ENCODE data around the gene SCNN1B. TPM values are rescaled to one million over a fixed set of nuclear protein-coding genes. Genes with fewer than 3 reads are reported as not detected.

The SCNN1B gene
- total RNA-seq, 4 donors from 2014 or later, result 0.31 to 4.7 (median 2.6) TPM

DNA sequence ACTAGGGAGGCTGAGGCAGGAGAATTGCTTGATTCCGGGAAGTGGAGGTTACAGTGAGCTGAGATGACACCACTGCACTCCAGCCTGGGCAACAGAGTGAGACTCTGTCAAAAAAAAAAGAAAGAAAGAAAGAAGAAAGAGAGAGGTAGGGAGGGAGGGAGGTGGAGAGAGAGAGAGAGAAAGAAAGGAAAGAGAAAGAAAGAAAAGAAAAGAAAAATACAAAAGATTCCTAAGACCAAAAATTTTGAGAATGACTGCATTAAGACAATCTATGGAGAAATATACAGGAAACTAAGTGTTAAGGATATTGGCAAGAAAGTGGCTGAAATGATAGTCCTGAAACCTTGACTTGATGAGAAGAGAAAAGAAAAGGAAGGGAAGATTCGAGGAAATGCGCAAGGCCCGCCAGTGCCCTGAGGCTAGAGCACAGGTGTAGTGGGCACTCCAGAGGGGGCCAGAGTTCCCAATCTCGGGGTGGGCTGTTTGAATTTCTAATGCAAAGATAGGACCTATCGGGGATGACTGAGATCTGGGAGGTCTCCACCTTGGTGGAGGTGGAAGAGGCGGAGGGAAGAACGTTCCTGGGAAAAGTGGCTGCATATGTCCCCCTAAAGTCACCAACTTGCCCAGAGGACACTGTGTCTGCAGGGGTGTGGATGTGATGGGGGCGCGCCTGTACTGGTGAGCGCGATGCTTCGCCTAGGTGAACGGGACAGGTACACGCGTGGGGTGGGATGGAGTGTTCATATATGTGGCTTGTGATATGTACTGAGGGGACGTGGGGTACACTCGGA, 654 bp upstream of the SCNN1B start:
- no peaks in the 10 kb centered on the region for H3K36me3 ChIP-seq
- no peak overlapping the region for H3K27ac ChIP-seq
- H3K4me1 ChIP-seq, result peaks cover 0 to 12% (median 0%) of the 10 kb centered on the region in 3 donors
- WGBS, 2 donors (ENCODE audit: low coverage in 1 of 2), result 16 to 17% methylated on average over 4 to 16 of the region's 18 CpGs
- ATAC-seq, result no peak
- no peak for TF ChIP-seq POLR2AphosphoS5 (IDR thresholded peaks at IDR 0.05)
- TF ChIP-seq, protein P1, sequence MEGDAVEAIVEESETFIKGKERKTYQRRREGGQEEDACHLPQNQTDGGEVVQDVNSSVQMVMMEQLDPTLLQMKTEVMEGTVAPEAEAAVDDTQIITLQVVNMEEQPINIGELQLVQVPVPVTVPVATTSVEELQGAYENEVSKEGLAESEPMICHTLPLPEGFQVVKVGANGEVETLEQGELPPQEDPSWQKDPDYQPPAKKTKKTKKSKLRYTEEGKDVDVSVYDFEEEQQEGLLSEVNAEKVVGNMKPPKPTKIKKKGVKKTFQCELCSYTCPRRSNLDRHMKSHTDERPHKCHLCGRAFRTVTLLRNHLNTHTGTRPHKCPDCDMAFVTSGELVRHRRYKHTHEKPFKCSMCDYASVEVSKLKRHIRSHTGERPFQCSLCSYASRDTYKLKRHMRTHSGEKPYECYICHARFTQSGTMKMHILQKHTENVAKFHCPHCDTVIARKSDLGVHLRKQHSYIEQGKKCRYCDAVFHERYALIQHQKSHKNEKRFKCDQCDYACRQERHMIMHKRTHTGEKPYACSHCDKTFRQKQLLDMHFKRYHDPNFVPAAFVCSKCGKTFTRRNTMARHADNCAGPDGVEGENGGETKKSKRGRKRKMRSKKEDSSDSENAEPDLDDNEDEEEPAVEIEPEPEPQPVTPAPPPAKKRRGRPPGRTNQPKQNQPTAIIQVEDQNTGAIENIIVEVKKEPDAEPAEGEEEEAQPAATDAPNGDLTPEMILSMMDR (IDR thresholded peaks at IDR 0.05), result no peak
- TF ChIP-seq POLR2A (IDR thresholded peaks at IDR 0.05), result no peak
- TF ChIP-seq EP300 (IDR thresholded peaks at IDR 0.05), result no peak
- peaks cover 81% of the 10 kb centered on the region for H3K27me3 ChIP-seq
- no peaks in the 10 kb centered on the region for H3K9me3 ChIP-seq
- peak overlapping the region in 1 of 2 donors; percentile 37 for H3K4me3 ChIP-seq

DNA sequence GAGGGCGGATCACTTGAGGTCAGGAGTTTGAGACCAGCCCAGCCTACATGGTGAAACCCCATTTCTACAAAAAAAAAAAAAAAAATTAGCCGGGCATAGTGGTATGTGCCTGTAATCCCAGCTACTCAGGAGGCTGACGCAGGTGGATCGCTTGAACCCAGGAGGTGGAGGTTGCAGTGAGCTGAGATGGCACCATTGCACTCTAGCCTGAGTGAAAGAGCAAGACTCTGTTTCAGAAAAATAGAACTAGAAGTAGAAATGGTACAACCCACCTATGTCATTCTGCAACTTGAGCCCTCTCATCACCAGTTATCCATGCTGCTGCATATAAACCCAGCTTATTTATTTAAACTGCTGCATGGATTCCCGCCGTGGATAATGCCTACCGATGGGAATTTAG, 1.6 kb downstream of the SCNN1B start:
- no peaks in the 10 kb centered on the region for H3K36me3 ChIP-seq
- H3K4me3 ChIP-seq, result no peak overlapping the region
- H3K27ac ChIP-seq, result no peak overlapping the region
- no peak for ATAC-seq
- H3K27me3 ChIP-seq, result peaks cover 77% of the 10 kb centered on the region
- TF ChIP-seq EP300 (IDR thresholded peaks at IDR 0.05) (no peak), POLR2A (IDR thresholded peaks at IDR 0.05) (no peak), POLR2AphosphoS5 (IDR thresholded peaks at IDR 0.05) (no peak)
- TF ChIP-seq, protein P1 (IDR thresholded peaks at IDR 0.05), result no peak
- WGBS, 2 donors (ENCODE audit: low coverage in 1 of 2), result 68 to 78% methylated on average over 6 to 7 of the region's 7 CpGs
- H3K4me1 ChIP-seq, result peaks cover 0 to 12% (median 0%) of the 10 kb centered on the region in 3 donors
- no peaks in the 10 kb centered on the region for H3K9me3 ChIP-seq

DNA sequence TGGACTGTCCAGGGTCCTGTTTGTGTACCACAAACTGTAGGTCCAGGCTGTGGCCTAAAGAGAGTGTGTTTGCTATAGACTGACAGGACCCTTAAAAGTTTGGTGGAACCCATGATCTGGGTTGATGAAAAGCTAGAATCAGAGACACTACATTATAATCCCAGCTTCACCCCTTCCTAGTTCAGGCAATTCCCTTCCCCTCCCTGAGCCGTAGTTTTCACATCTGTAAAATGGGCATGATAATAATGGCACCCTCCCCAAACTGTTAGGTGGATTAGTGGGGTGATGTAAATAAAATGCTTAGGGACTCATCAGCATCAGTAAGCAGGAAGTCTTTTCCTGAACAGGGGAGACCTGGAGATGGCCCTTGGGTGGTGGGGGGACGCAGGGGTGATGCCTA, 2.5 kb downstream of the SCNN1B start:
- Histone ChIP-seq H3K36me3 (no peaks in the 10 kb centered on the region), H3K4me3 (no peak overlapping the region), H3K4me1 (peaks cover 0 to 12% (median 0%) of the 10 kb centered on the region in 3 donors), H3K27me3 (peaks cover 69% of the 10 kb centered on the region), H3K9me3 (no peaks in the 10 kb centered on the region), H3K27ac (no peak overlapping the region)
- WGBS, 2 donors (ENCODE audit: low coverage in 1 of 2), result 89 to 100% methylated on average over 1 of the region's 2 CpGs
- ATAC-seq, result no peak
- TF ChIP-seq POLR2AphosphoS5 (IDR thresholded peaks at IDR 0.05), result no peak
- TF ChIP-seq, protein P1 (IDR thresholded peaks at IDR 0.05), result no peak
- TF ChIP-seq POLR2A (IDR thresholded peaks at IDR 0.05), result no peak
- no peak for TF ChIP-seq EP300 (IDR thresholded peaks at IDR 0.05)

DNA sequence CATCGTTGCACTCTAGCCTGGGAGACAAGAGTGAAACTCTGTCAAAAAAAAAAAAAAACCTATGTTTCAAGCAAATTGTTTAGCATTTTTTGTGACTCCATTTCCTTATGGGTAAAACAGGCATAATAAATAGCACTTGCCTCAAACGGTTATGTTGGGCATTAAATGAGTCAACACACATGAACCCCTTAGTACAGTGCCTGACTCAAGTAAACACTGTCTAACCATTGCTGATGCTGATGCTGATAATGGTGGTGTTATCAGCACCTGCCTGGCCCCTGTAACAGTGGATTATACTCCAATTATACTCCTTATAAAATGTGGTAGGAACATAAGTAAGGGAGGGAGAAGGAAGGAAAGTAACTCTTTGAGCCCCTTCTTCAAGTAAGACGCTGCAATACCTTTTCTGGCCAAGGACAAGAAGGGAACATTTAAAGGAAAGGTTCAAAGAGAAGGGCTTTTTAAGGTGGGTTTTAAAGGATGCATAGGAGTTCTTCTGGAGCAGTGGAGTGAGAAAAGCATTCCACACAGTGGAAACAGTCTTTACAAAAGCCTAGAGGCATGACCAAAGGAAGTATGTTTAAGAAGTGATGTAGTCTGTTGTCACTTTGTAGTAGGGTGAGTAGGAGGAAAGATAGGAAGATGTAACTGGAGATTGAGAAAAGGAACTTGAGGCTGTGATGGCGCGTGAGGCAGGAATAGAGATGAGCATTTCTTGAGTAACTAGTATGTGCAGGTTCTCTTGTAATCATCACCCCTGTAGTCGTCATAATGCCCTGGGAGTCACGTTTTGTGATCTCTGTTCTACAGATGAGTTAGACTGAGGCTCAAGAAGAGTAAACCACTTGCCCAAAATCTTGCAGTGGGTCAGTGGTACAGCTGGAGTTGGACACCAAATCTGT, 4.3 kb downstream of the SCNN1B start:
- no peak for ATAC-seq
- Histone ChIP-seq H3K27ac (no peak overlapping the region), H3K36me3 (no peaks in the 10 kb centered on the region), H3K9me3 (peaks cover 0 to 11% (median 0%) of the 10 kb centered on the region in 3 donors), H3K4me1 (peaks cover 0 to 11% (median 0%) of the 10 kb centered on the region in 3 donors), H3K4me3 (no peak overlapping the region), H3K27me3 (peaks cover 53% of the 10 kb centered on the region)
- TF ChIP-seq POLR2AphosphoS5 (IDR thresholded peaks at IDR 0.05) (no peak), POLR2A (IDR thresholded peaks at IDR 0.05) (no peak), EP300 (IDR thresholded peaks at IDR 0.05) (no peak)
- TF ChIP-seq, protein P1 (IDR thresholded peaks at IDR 0.05), result no peak
- 64 to 77% methylated on average over 6 to 7 of the region's 7 CpGs for WGBS, 2 donors (ENCODE audit: low coverage in 1 of 2)

Measured in gastroesophageal sphincter (tissue), 4 donors.